ENCODE data around the gene WFIKKN1. TPM values are rescaled to one million over a fixed set of nuclear protein-coding genes. Genes with fewer than 3 reads are reported as not detected.

WFIKKN1 gene
- total RNA-seq, 1 donor from 2014 or later: 8.5 TPM

GRCh38 chr16:681746-682427 lies 51.1 kb downstream of the WFIKKN1 start:
- no peak for DNase-seq (ENCODE audit: low read depth, low spot score)
- Mint-ChIP-seq H3K4me3 (peak overlapping the region; percentile 90), H3K27me3 (ENCODE audit: low read depth) (peaks cover 10% of the 10 kb centered on the region), H3K36me3 (ENCODE audit: low read depth) (peaks cover 5% of the 10 kb centered on the region), H3K9me3 (no peaks in the 10 kb centered on the region), H3K4me1 (peaks cover 18% of the 10 kb centered on the region), H3K27ac (ENCODE audit: unreplicated experiment) (peak overlapping the region; percentile 12)
- TF ChIP-seq CTCF (conservative IDR thresholded peaks at IDR 0.05): no peak

- Mint-ChIP-seq H3K4me1 (peaks cover 18% of the 10 kb centered on the region), H3K4me3 (peak overlapping the region; percentile 90), H3K27me3 (ENCODE audit: low read depth) (peaks cover 10% of the 10 kb centered on the region), H3K27ac (ENCODE audit: unreplicated experiment) (peak overlapping the region; percentile 67), H3K36me3 (ENCODE audit: low read depth) (peaks cover 5% of the 10 kb centered on the region), H3K9me3 (no peaks in the 10 kb centered on the region)
- DNase-seq (ENCODE audit: low read depth, low spot score): no peak
- TF ChIP-seq CTCF (conservative IDR thresholded peaks at IDR 0.05): no peak
Measured at GRCh38 chr16:682493-683395, 52.0 kb downstream of the WFIKKN1 start.

- no peak for TF ChIP-seq CTCF (conservative IDR thresholded peaks at IDR 0.05)
- peaks cover 5% of the 10 kb centered on the region for H3K36me3 Mint-ChIP-seq (ENCODE audit: low read depth)
- no peaks in the 10 kb centered on the region for H3K9me3 Mint-ChIP-seq
- peaks cover 18% of the 10 kb centered on the region for H3K4me1 Mint-ChIP-seq
- peaks cover 10% of the 10 kb centered on the region for H3K27me3 Mint-ChIP-seq (ENCODE audit: low read depth)
- H3K4me3 Mint-ChIP-seq: peak overlapping the region; percentile 90
- no peak for DNase-seq (ENCODE audit: low read depth, low spot score)
- H3K27ac Mint-ChIP-seq (ENCODE audit: unreplicated experiment): peak overlapping the region; percentile 12
Measured at GRCh38 chr16:683396-684070, 52.7 kb downstream of the WFIKKN1 start.

Other genes with a start within 250 kb of the WFIKKN1 start
- 56.4 and 62.0 TPM in 2 replicates for gene PGAP6, start 249.0 kb upstream of the WFIKKN1 start, total RNA-seq
- 233 and 254 TPM in 2 replicates for gene NME4, start 233.8 kb upstream of the WFIKKN1 start, total RNA-seq
- 22.4 and 25.7 TPM in 2 replicates for gene DECR2, start 229.1 kb upstream of the WFIKKN1 start, total RNA-seq
- gene RAB11FIP3, start 205.3 kb upstream of the WFIKKN1 start, total RNA-seq: 70.5 and 72.2 TPM in 2 replicates
- gene CAPN15, start 103.3 kb upstream of the WFIKKN1 start, total RNA-seq: 56.9 and 60.3 TPM in 2 replicates
- gene PRR35, start 70.6 kb upstream of the WFIKKN1 start, total RNA-seq: not detected in 2 replicates
- gene NHLRC4, start 64.0 kb upstream of the WFIKKN1 start, total RNA-seq: 0.84 and 0.86 TPM in 2 replicates
- 84.9 and 91.7 TPM in 2 replicates for gene PIGQ, start 61.0 kb upstream of the WFIKKN1 start, total RNA-seq
- 30.9 and 31.6 TPM in 2 replicates for gene RAB40C, start 40.9 kb upstream of the WFIKKN1 start, total RNA-seq
- gene METTL26, start 5.3 kb downstream of the WFIKKN1 start, total RNA-seq: 73.4 and 75.3 TPM in 2 replicates
- 16.2 and 17.6 TPM in 2 replicates for gene MCRIP2, start 10.8 kb downstream of the WFIKKN1 start, total RNA-seq
- 95.8 and 97.0 TPM in 2 replicates for gene WDR90, start 18.4 kb downstream of the WFIKKN1 start, total RNA-seq
- gene RHOT2, start 37.1 kb downstream of the WFIKKN1 start, total RNA-seq: 171 and 189 TPM in 2 replicates
- 3.0 and 3.1 TPM in 2 replicates for gene RHBDL1, start 44.7 kb downstream of the WFIKKN1 start, total RNA-seq
- 81.5 and 99.3 TPM in 2 replicates for gene STUB1, start 49.4 kb downstream of the WFIKKN1 start, total RNA-seq
- gene JMJD8, start 53.3 kb downstream of the WFIKKN1 start, total RNA-seq: 60.8 and 64.5 TPM in 2 replicates
- 16.6 and 20.7 TPM in 2 replicates for gene WDR24, start 59.4 kb downstream of the WFIKKN1 start, total RNA-seq
- 2.5 and 3.0 TPM in 2 replicates for gene FBXL16, start 74.8 kb downstream of the WFIKKN1 start, total RNA-seq
- gene METRN, start 84.1 kb downstream of the WFIKKN1 start, total RNA-seq: 210 and 224 TPM in 2 replicates
- 51.1 and 52.7 TPM in 2 replicates for gene ANTKMT, start 90.2 kb downstream of the WFIKKN1 start, total RNA-seq
- 7.0 and 7.2 TPM in 2 replicates for gene CCDC78, start 95.5 kb downstream of the WFIKKN1 start, total RNA-seq
- gene HAGHL, start 96.1 kb downstream of the WFIKKN1 start, total RNA-seq: 15.0 and 15.4 TPM in 2 replicates
- 42.1 and 45.9 TPM in 2 replicates for gene CIAO3, start 110.0 kb downstream of the WFIKKN1 start, total RNA-seq
- not detected in 2 replicates for gene MSLN, start 129.7 kb downstream of the WFIKKN1 start, total RNA-seq
- gene RPUSD1, start 157.4 kb downstream of the WFIKKN1 start, total RNA-seq: 36.1 and 36.8 TPM in 2 replicates
- gene CHTF18, start 157.6 kb downstream of the WFIKKN1 start, total RNA-seq: 156 and 169 TPM in 2 replicates
- gene GNG13, start 169.7 kb downstream of the WFIKKN1 start, total RNA-seq: not detected in 2 replicates

All from neural crest cell (in vitro differentiated cells).